Neural progenitor cell (in vitro differentiated cells): ENCODE results near the gene ERN1. TPM values are rescaled to one million over a fixed set of nuclear protein-coding genes. Genes with fewer than 3 reads are reported as not detected.

ENCODE experiments used
- DNase-seq: peaks from one replicate; pipeline ENCODE4 v3.0.0-alpha.2; 2016; ENCODE audit warnings: low spot score
- H2AFZ ChIP-seq: fragments of 200-600 bp; sonication (generic); replicated peaks from 2 replicates; pipeline ENCODE4 v1.6.1; 2016; ENCODE audit warnings: antibody characterized with exemption
- H3F3A ChIP-seq: fragments of 200-600 bp; sonication (generic); 2 replicates; pipeline ENCODE4 v1.6.1; 2016; ENCODE audit warnings: antibody characterized with exemption, low read depth
- H3K27ac ChIP-seq: fragments of 200-600 bp; sonication (generic); 2 replicates; pipeline ENCODE4 v1.5.1; 2016; ENCODE audit warnings: mild to moderate bottlenecking
- H3K27me3 ChIP-seq: fragments of 200-600 bp; sonication (generic); 2 replicates; pipeline ENCODE4 v1.6.1; 2016; ENCODE audit warnings: mild to moderate bottlenecking, moderate library complexity
- H3K36me3 ChIP-seq: fragments of 200-600 bp; sonication (generic); 2 replicates; pipeline ENCODE4 v1.5.1; 2016
- H3K4me1 ChIP-seq: fragments of 200-600 bp; sonication (generic); 2 replicates; pipeline ENCODE4 v1.6.1; 2016; ENCODE audit warnings: mixed run types
- H3K4me2 ChIP-seq: fragments of 200-600 bp; sonication (generic); 2 replicates; pipeline ENCODE4 v1.6.1; 2016
- H3K4me3 ChIP-seq: fragments of 200-600 bp; sonication (generic); 2 replicates; pipeline ENCODE4 v1.5.1; 2016
- H3K79me2 ChIP-seq: fragments of 200-600 bp; sonication (generic); 2 replicates; pipeline ENCODE4 v1.6.1; 2016; ENCODE audit warnings: low read depth
- H3K9ac ChIP-seq: fragments of 200-600 bp; sonication (generic); 2 replicates; pipeline ENCODE4 v1.6.1; 2016
- H3K9me3 ChIP-seq: fragments of 200-600 bp; sonication (generic); 2 replicates; pipeline ENCODE4 v1.5.1; 2016; ENCODE audit warnings: low read depth
- H4K20me1 ChIP-seq: fragments of 200-600 bp; sonication (generic); 2 replicates; pipeline ENCODE4 v1.6.1; 2016; ENCODE audit warnings: low read depth
- H3K27ac Mint-ChIP-seq: 3 replicates; pipeline ENCODE4 v1.8.0; 2021; ENCODE audit warnings: mixed read lengths
- H3K27me3 Mint-ChIP-seq: 2 replicates; pipeline ENCODE4 v1.8.0; 2022; ENCODE audit warnings: low read depth, mild to moderate bottlenecking, inconsistent platforms, moderate library complexity, mixed read lengths; ENCODE audit not compliant: insufficient read depth
- H3K36me3 Mint-ChIP-seq: 3 replicates; pipeline ENCODE4 v1.8.0; 2021; ENCODE audit warnings: mixed read lengths
- H3K4me1 Mint-ChIP-seq: 3 replicates; pipeline ENCODE4 v1.8.0; 2021; ENCODE audit warnings: mixed read lengths
- H3K4me3 Mint-ChIP-seq: 3 replicates; pipeline ENCODE4 v1.8.0; 2021; ENCODE audit warnings: mild to moderate bottlenecking, moderate library complexity, mixed read lengths
- H3K9me3 Mint-ChIP-seq: 3 replicates; pipeline ENCODE4 v1.8.0; 2020; ENCODE audit warnings: mixed read lengths
- EZH2 ChIP-seq: fragments of 200-600 bp; sonication (generic); IDR thresholded peaks from 2 replicates; pipeline ENCODE4 v1.6.1; 2017; ENCODE audit warnings: antibody characterized with exemption, mild to moderate bottlenecking, moderate library complexity
- EZH2phosphoT487 ChIP-seq: fragments of 200-600 bp; sonication (generic); IDR thresholded peaks from 2 replicates; pipeline ENCODE4 v1.6.1; 2017; ENCODE audit warnings: antibody characterized with exemption
- total RNA-seq: library from RNA; depleted of rRNA; stranded (reverse); fragments of >200 nt; gene quantifications from 2 replicates; pipeline ENCODE4 v1.2.3, GENCODE V29; 2015; ENCODE audit warnings: low replicate concordance
- TF ChIP-seq, protein P1 (sequence below): fragments of 200-600 bp; sonication (generic); IDR thresholded peaks from 2 replicates; pipeline ENCODE4 v1.5.1; 2017; ENCODE audit warnings: antibody characterized with exemption, mild to moderate bottlenecking

ERN1 gene
- total RNA-seq, 1 donor from 2014 or later, result 2.4 TPM

DNA sequence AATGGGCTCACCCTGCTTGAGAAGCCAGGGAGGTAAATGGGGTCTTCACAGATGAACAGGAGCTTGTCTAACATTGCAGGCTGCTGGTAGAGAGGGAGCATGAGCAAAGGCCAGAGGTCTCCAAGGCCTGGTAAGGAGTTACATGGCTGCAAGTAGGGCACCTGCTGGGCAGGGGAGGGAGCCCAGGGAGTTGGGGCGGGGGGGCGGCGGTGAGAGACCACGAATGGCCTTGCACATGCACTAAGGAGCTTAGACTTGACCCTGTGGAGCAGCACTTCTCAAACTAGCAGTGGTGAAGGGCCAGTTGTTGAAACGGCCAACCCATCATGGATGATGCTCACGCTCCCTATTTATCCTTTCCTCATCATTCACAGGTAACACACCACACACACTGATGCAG, 38.4 kb downstream of the ERN1 start:
- Mint-ChIP-seq H3K36me3 (peaks cover 4% of the 10 kb centered on the region), H3K4me3 (no peak overlapping the region), H3K27me3 (no peaks in the 10 kb centered on the region), H3K4me1 (no peaks in the 10 kb centered on the region), H3K9me3 (no peaks in the 10 kb centered on the region), H3K27ac (no peak overlapping the region)
- no peak overlapping the region for H3K9ac ChIP-seq
- H3K36me3 ChIP-seq, result no peaks in the 10 kb centered on the region
- no peak overlapping the region for H3K27ac ChIP-seq
- no peaks in the 10 kb centered on the region for H3K79me2 ChIP-seq
- H3K4me3 ChIP-seq, result no peak overlapping the region
- no peaks in the 10 kb centered on the region for H3F3A ChIP-seq
- no peaks in the 10 kb centered on the region for H4K20me1 ChIP-seq
- H3K27me3 ChIP-seq, result no peaks in the 10 kb centered on the region
- H3K9me3 ChIP-seq, result no peaks in the 10 kb centered on the region
- no peak overlapping the region for H3K4me2 ChIP-seq
- TF ChIP-seq EZH2 (no peak), EZH2phosphoT487 (no peak)
- TF ChIP-seq, protein P1, sequence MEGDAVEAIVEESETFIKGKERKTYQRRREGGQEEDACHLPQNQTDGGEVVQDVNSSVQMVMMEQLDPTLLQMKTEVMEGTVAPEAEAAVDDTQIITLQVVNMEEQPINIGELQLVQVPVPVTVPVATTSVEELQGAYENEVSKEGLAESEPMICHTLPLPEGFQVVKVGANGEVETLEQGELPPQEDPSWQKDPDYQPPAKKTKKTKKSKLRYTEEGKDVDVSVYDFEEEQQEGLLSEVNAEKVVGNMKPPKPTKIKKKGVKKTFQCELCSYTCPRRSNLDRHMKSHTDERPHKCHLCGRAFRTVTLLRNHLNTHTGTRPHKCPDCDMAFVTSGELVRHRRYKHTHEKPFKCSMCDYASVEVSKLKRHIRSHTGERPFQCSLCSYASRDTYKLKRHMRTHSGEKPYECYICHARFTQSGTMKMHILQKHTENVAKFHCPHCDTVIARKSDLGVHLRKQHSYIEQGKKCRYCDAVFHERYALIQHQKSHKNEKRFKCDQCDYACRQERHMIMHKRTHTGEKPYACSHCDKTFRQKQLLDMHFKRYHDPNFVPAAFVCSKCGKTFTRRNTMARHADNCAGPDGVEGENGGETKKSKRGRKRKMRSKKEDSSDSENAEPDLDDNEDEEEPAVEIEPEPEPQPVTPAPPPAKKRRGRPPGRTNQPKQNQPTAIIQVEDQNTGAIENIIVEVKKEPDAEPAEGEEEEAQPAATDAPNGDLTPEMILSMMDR, result no peak
- no peaks in the 10 kb centered on the region for H3K4me1 ChIP-seq
- no peak overlapping the region for H2AFZ ChIP-seq
- no peak for DNase-seq

DNA sequence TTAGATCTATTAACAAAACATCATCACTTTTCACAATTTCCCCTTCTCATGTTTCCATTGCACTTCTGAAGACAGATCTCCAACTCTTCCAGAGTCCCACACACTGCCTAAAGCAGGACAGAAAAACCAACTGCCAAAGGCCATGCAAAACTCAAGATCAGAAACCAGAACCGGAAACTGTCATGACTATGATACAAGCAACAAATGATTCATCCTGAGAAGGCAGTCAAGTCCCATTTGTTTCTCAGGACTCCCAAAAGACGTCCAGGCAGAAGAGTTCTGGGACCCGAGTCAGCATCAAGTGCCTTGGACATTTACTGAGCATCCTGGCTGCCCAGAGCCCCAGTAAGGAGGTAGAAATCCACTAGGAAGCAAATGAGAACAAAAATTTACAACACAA, 38.8 kb downstream of the ERN1 start:
- no peaks in the 10 kb centered on the region for H4K20me1 ChIP-seq
- H3F3A ChIP-seq, result no peaks in the 10 kb centered on the region
- no peak overlapping the region for H3K9ac ChIP-seq
- no peak overlapping the region for H3K4me2 ChIP-seq
- H3K27me3 ChIP-seq, result no peaks in the 10 kb centered on the region
- H3K4me3 ChIP-seq, result no peak overlapping the region
- TF ChIP-seq EZH2 (no peak), EZH2phosphoT487 (no peak)
- TF ChIP-seq, protein P1, result no peak
- H2AFZ ChIP-seq, result no peak overlapping the region
- Mint-ChIP-seq H3K9me3 (no peaks in the 10 kb centered on the region), H3K4me1 (no peaks in the 10 kb centered on the region), H3K27ac (no peak overlapping the region), H3K4me3 (no peak overlapping the region), H3K36me3 (peaks cover 2% of the 10 kb centered on the region), H3K27me3 (no peaks in the 10 kb centered on the region)
- H3K4me1 ChIP-seq, result no peaks in the 10 kb centered on the region
- no peaks in the 10 kb centered on the region for H3K79me2 ChIP-seq
- H3K27ac ChIP-seq, result no peak overlapping the region
- H3K9me3 ChIP-seq, result no peaks in the 10 kb centered on the region
- no peaks in the 10 kb centered on the region for H3K36me3 ChIP-seq
- no peak for DNase-seq

DNA sequence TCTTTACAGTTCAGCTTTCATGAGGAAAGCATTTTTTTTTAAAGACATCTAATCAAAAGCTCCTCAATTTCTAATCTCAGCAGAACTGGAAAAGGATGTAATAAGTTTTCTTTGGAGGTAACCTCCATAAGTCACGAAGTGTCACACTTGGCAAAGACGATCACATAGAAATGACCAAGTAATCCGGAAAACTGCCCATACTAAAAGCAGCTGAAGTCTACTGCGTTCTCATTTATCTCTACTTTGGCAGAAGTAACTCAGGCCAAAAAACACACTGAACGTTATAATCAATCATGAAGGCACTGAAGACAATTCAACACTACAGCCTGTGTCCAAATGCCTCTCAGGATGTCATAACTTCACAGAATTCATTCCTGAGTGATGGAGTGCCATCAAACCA, 39.8 kb downstream of the ERN1 start:
- no peak overlapping the region for H2AFZ ChIP-seq
- H3K4me1 ChIP-seq, result peaks cover 8% of the 10 kb centered on the region
- no peak overlapping the region for H3K4me3 Mint-ChIP-seq
- no peak for TF ChIP-seq EZH2phosphoT487
- no peaks in the 10 kb centered on the region for H3K36me3 ChIP-seq
- no peaks in the 10 kb centered on the region for H3K27me3 Mint-ChIP-seq
- H3K27me3 ChIP-seq, result no peaks in the 10 kb centered on the region
- no peak overlapping the region for H3K9ac ChIP-seq
- no peaks in the 10 kb centered on the region for H3K79me2 ChIP-seq
- H3K9me3 Mint-ChIP-seq, result no peaks in the 10 kb centered on the region
- no peak overlapping the region for H3K4me2 ChIP-seq
- H3K27ac ChIP-seq, result no peak overlapping the region
- no peaks in the 10 kb centered on the region for H4K20me1 ChIP-seq
- H3K4me3 ChIP-seq, result no peak overlapping the region
- H3F3A ChIP-seq, result no peaks in the 10 kb centered on the region
- no peaks in the 10 kb centered on the region for H3K4me1 Mint-ChIP-seq
- H3K27ac Mint-ChIP-seq, result no peak overlapping the region
- no peaks in the 10 kb centered on the region for H3K9me3 ChIP-seq
- no peaks in the 10 kb centered on the region for H3K36me3 Mint-ChIP-seq
- no peak for DNase-seq

DNA sequence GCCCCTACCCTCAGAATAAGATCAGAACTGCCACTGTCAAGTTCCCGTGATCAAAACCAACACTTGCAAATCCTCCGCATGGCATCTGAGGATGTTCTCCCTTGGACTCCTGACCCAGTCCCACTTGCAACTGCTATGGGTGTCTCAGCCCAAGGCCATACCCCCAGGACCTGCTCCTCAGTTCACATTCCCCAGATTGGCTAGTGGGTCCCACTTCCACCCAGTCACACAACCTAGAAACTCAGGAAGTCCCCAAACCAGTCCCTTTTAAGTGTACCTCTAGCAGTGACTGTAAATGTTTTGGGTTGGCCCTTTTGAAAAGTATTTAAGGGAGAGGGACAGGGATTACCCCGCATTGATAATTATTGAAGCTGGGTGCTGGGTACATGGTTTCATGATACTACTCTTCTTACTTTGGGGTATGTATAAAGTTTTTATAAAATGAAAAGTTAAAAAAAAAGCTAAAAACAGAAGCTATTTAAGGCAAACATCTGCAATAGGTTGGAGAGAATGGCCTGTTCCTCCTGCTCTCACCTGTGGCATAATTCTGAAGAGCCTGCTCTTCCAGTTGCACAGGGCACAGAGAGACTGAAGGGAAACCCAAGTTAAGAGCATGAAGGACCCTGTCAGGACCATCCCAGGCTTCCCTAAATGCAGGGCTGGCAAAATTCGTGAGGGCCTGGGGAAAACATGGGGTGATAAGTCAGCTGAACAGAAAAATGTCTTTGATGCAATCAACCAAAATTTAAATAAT, 42.5 kb downstream of the ERN1 start:
- Histone ChIP-seq H3K4me1 (peaks cover 11% of the 10 kb centered on the region), H4K20me1 (no peaks in the 10 kb centered on the region), H3K9ac (no peak overlapping the region), H3K4me3 (no peak overlapping the region), H2AFZ (no peak overlapping the region), H3K9me3 (no peaks in the 10 kb centered on the region), H3K79me2 (no peaks in the 10 kb centered on the region), H3K4me2 (no peak overlapping the region), H3K36me3 (no peaks in the 10 kb centered on the region), H3K27me3 (no peaks in the 10 kb centered on the region), H3F3A (no peaks in the 10 kb centered on the region), H3K27ac (no peak overlapping the region)
- no peak for DNase-seq
- Mint-ChIP-seq H3K4me1 (no peaks in the 10 kb centered on the region), H3K27ac (no peak overlapping the region), H3K36me3 (no peaks in the 10 kb centered on the region), H3K9me3 (no peaks in the 10 kb centered on the region), H3K27me3 (no peaks in the 10 kb centered on the region), H3K4me3 (no peak overlapping the region)
- TF ChIP-seq, protein P1, result no peak
- TF ChIP-seq EZH2phosphoT487 (no peak), EZH2 (no peak)
